DND-41 (cell line): ENCODE data around the gene DNAAF2.
"Not testable (repeated sequence)": the region's sequence is repeated elsewhere in the genome, so short reads cannot be mapped to it uniquely, and the experiment has no call there.

Experiments
- ATAC-seq: fragments of 200-7000 bp; cut with Tn5 transposase; 3 replicates; pipeline ENCODE4 v1.9.1; 2021; ENCODE audit warnings: low read depth; ENCODE audit not compliant: insufficient read depth
- DNase-seq: peaks from one replicate; pipeline ENCODE4 v3.0.0-alpha.2; 2020
- H2AFZ ChIP-seq: 2 replicates; pipeline ENCODE4 v1.6.0; 2012; ENCODE audit warnings: low read depth, low read length
- H3K27ac ChIP-seq: 2 replicates; pipeline ENCODE4 v1.5.1; 2012; ENCODE audit warnings: low read length, inconsistent platforms
- H3K27me3 ChIP-seq: fragments of 200-600 bp; sonication (generic); 2 replicates; pipeline ENCODE4 v1.6.0; 2012; ENCODE audit warnings: low read length, mild to moderate bottlenecking, inconsistent platforms; ENCODE audit not compliant: insufficient read depth, poor library complexity
- H3K36me3 ChIP-seq: 2 replicates; pipeline ENCODE4 v1.5.1; 2012; ENCODE audit warnings: low read length, inconsistent platforms; ENCODE audit not compliant: insufficient read depth
- H3K4me1 ChIP-seq: 2 replicates; pipeline ENCODE4 v1.5.1; 2012; ENCODE audit warnings: mild to moderate bottlenecking, low read length; ENCODE audit not compliant: insufficient read depth
- H3K4me2 ChIP-seq: 2 replicates; pipeline ENCODE4 v1.6.0; 2012; ENCODE audit warnings: mild to moderate bottlenecking, moderate library complexity, low read length, inconsistent platforms; ENCODE audit not compliant: insufficient read depth
- H3K4me3 ChIP-seq, 2 experiments: fragments of 200-600 bp in 1 of 2; shearing (Covaris generic) in 1 of 2; 2 replicates each; pipeline ENCODE4 v1.5.1; 2012 to 2016; ENCODE audit warnings: inconsistent platforms in 2 of 2, low read length in 2 of 2, mild to moderate bottlenecking in 2 of 2, low read depth in 1 of 2, moderate library complexity in 1 of 2
- H3K79me2 ChIP-seq: 2 replicates; pipeline ENCODE4 v1.6.0; 2012; ENCODE audit warnings: low read length, inconsistent platforms; ENCODE audit not compliant: insufficient read depth
- H3K9ac ChIP-seq: 2 replicates; pipeline ENCODE4 v1.6.0; 2012; ENCODE audit warnings: low read depth, mild to moderate bottlenecking, inconsistent platforms, low read length, moderate library complexity
- H3K9me3 ChIP-seq: 2 replicates; pipeline ENCODE4 v1.5.1; 2012; ENCODE audit warnings: low read length, moderate library complexity, mild to moderate bottlenecking, inconsistent platforms; ENCODE audit not compliant: insufficient read depth, severe bottlenecking
- H4K20me1 ChIP-seq: 2 replicates; pipeline ENCODE4 v1.6.0; 2012; ENCODE audit warnings: low read length; ENCODE audit not compliant: insufficient read depth
- EZH2 ChIP-seq: IDR thresholded peaks from 3 replicates; pipeline ENCODE4 v1.6.1; 2012; ENCODE audit warnings: borderline replicate concordance, low read depth, mild to moderate bottlenecking, moderate library complexity, low read length, inconsistent platforms; ENCODE audit not compliant: severe bottlenecking
- TF ChIP-seq, protein P1 (sequence below): IDR thresholded peaks from 2 replicates; pipeline ENCODE4 v1.5.1; 2012; ENCODE audit warnings: borderline replicate concordance, low read length, moderate library complexity, mild to moderate bottlenecking; ENCODE audit not compliant: poor library complexity, severe bottlenecking; ENCODE audit errors: extremely low read depth

DNAAF2 gene

DNA sequence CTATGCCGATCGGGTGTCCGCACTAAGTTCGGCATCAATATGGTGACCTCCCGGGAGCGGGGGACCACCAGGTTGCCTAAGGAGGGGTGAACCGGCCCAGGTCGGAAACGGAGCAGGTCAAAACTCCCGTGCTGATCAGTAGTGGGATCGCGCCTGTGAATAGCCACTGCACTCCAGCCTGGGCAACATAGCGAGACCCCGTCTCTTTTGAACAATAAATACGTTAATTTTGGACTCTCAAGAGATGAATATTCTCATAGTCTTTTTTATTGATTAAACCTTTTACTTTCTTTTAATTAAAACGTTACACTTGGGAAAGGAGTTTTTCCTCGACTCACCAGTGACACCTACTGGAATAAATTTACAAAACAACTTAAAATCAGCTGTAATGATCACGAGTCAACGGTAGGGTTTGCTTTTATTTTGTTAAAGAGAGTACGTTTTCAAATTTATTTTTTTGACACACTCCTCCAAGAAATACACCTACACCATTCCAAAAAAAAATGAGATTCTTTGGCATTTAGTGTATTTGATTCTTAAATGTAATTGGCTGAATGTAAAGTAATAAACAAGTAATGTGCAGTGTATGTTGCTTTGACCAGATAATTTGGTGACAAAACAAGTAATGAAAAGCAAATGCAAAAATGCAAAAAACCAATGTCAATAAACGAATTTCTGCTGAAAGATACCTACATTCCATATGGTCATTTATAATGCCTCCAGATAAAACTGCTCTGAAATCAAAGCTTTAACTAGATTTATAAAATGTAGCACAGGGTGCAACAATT lies 48.2 kb downstream of the DNAAF2 start:
- H3K27me3 ChIP-seq: no peaks in the 10 kb centered on the region
- DNase-seq (peak; percentile 73), ATAC-seq (peak; percentile 41)
- H3K4me2 ChIP-seq: peak overlapping the region; percentile 57
- no peak for TF ChIP-seq EZH2
- TF ChIP-seq, protein P1, sequence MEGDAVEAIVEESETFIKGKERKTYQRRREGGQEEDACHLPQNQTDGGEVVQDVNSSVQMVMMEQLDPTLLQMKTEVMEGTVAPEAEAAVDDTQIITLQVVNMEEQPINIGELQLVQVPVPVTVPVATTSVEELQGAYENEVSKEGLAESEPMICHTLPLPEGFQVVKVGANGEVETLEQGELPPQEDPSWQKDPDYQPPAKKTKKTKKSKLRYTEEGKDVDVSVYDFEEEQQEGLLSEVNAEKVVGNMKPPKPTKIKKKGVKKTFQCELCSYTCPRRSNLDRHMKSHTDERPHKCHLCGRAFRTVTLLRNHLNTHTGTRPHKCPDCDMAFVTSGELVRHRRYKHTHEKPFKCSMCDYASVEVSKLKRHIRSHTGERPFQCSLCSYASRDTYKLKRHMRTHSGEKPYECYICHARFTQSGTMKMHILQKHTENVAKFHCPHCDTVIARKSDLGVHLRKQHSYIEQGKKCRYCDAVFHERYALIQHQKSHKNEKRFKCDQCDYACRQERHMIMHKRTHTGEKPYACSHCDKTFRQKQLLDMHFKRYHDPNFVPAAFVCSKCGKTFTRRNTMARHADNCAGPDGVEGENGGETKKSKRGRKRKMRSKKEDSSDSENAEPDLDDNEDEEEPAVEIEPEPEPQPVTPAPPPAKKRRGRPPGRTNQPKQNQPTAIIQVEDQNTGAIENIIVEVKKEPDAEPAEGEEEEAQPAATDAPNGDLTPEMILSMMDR: peak; percentile 88
- peaks cover 43% of the 10 kb centered on the region for H3K79me2 ChIP-seq
- H3K27ac ChIP-seq: peak overlapping the region; percentile 56
- peak overlapping the region; percentile 33 for H3K9ac ChIP-seq
- peaks cover 35% of the 10 kb centered on the region for H4K20me1 ChIP-seq
- peak overlapping the region; percentile 5 to 87; a peak in 3 of 4 replicates for H3K4me3 ChIP-seq
- H3K4me1 ChIP-seq: peaks cover 43% of the 10 kb centered on the region
- H3K9me3 ChIP-seq: no peaks in the 10 kb centered on the region
- H2AFZ ChIP-seq: peak overlapping the region; percentile 59
- H3K36me3 ChIP-seq: peaks cover 33% of the 10 kb centered on the region

DNA sequence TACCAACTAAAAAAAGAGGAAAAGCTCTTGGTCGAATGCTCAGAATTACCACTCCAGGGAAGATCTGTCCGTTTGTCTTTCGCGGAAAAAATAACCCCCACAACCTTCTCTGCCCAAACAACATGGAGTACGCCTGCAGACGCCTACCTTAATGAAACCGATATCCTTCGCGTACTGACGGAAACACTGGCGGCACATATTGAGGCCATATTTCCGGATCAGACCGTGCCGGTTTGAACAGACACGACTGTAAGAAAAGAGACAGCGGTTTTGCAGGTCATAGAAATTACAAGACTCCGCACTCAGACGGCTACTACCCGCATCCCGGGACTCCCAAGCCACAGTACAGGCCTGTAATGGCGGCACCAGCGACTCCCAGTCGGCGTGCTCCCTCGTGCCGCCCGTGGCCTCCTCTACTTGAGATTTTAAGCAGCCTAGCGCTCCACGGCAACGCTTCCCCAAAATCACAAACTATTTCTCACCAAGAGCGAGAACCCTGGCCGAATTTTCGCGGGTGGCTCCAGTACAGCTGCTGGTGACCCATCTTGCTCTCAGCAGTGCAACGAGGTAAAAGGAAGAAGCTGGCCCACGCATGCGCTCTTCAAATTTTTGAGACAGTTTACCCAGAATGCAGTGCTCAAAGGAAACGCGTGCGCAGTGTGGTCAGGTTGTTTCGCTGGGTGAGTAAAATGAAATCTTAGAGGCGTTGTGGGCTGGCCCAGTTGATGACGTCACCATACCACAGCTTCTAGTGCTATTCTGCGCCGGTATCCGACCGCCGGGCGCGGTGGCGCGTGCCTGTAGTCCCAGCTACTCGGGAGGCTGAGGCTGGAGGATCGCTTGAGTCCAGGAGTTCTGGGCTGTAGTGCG lies 49.0 kb downstream of the DNAAF2 start, which contains the start of gene RPS29:
Gene RPS29 (minus strand): TSS at position 578 of the 870 bp plus-strand sequence. CDS start 34 bp downstream, at position 544.
- peak within 1 kb of the TSS; percentile 82 for H2AFZ ChIP-seq
- peak within 1 kb of the TSS; percentile 98 for H3K27ac ChIP-seq
- H4K20me1 ChIP-seq: peaks cover 43% of the 10 kb centered on the region

DNA sequence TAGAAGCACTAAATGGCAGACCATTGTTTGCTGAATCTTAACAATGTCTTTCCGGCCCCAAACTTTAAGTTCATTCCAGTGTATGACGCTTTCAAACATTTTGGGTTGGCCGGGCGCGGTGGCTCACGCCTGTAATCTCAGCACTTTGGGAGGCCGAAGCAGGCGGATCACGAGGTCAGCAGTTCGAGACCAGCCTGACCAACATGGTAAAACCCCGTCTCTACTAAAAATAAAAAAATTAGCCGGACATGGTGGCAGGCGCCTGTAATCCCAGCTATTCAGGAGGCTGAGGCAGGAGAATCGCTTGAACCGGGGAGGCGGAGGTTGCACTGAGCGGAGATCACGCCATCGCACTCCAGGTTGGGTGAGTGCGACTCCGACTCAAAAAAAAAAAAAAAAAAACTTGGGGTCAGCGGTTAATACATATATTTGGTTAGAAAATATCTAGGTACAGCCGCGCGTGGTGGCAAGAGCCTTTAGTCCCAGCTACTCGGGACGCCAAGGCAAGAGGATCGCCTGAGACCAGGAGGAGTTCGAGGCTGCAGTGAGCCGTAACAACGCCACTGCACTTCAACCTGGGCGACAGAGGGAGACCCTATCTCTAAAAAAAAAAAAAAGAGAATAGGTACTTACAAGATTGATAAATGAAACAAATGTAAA lies 49.9 kb downstream of the DNAAF2 start:
- DNase-seq: peak; percentile 29
- ATAC-seq, H3K9me3 ChIP-seq, H3K27me3 ChIP-seq, H2AFZ ChIP-seq: not testable (repeated sequence)
- H3K79me2 ChIP-seq: peaks cover 60% of the 10 kb centered on the region
- peaks cover 36% of the 10 kb centered on the region for H3K36me3 ChIP-seq
- peaks cover 43% of the 10 kb centered on the region for H3K4me1 ChIP-seq
- H3K9ac ChIP-seq: peak overlapping the region; percentile 91
- peaks cover 47% of the 10 kb centered on the region for H4K20me1 ChIP-seq
- peak overlapping the region; percentile 98 for H3K27ac ChIP-seq
- H3K4me2 ChIP-seq: peak overlapping the region; percentile 92
- H3K4me3 ChIP-seq: peak overlapping the region; percentile 87 to 98

More for the DNA sequence above, 49.0 kb downstream of the DNAAF2 start, which contains the start of gene RPS29:
- Histone ChIP-seq H3K27me3 (no peaks in the 10 kb centered on the region), H3K36me3 (peaks cover 36% of the 10 kb centered on the region), H3K4me3 (peak within 1 kb of the TSS; percentile 87 to 98), H3K4me2 (peak within 1 kb of the TSS; percentile 92), H3K9me3 (no peaks in the 10 kb centered on the region), H3K9ac (peak within 1 kb of the TSS; percentile 91), H3K4me1 (peaks cover 43% of the 10 kb centered on the region), H3K79me2 (peaks cover 52% of the 10 kb centered on the region)
- ATAC-seq (peak; percentile 87), DNase-seq (peak; percentile 99)
- no peak for TF ChIP-seq EZH2
- TF ChIP-seq, protein P1: no peak
